BJ (cell line): ENCODE results near the gene DNAJC3. TPM values are rescaled to one million over a fixed set of nuclear protein-coding genes. Genes with fewer than 3 reads are reported as not detected.

Experiments
- CTCF ChIA-PET: fragments of 350-600 bp; formaldehyde crosslinking; extraction: SDS; loops from one replicate; lab custom pipeline; 2021; ENCODE audit warnings: antibody characterized with exemption, inconsistent platforms; lab: Yijun Ruan, JAX
- POLR2A ChIA-PET: fragments of 300-600 bp; sonication (Branson Sonifier 250); formaldehyde crosslinking; extraction: SDS; loops from one replicate; lab custom pipeline; 2021; ENCODE audit warnings: antibody characterized with exemption; lab: Charles Lee
- DNase-seq: peaks from one replicate; pipeline ENCODE4 v3.0.0-alpha.2; 2011; ENCODE audit warnings: low read depth
- H3K27me3 ChIP-seq: 2 replicates; pipeline ENCODE4 v1.6.0; 2011; ENCODE audit warnings: low read length; ENCODE audit not compliant: control insufficient read depth, insufficient read depth
- H3K36me3 ChIP-seq: 2 replicates; pipeline ENCODE4 v1.5.1; 2011; ENCODE audit warnings: low read length; ENCODE audit not compliant: control insufficient read depth, insufficient read depth
- H3K4me3 ChIP-seq: 2 replicates; pipeline ENCODE4 v1.5.1; 2011; ENCODE audit warnings: low read depth, mild to moderate bottlenecking, control low read depth, low read length
- polyA plus RNA-seq: library from polyadenylated mRNA; depleted of rRNA; stranded (reverse); fragments of >200 nt; gene quantifications from 2 replicates; pipeline ENCODE4 v1.2.3, GENCODE V29; 2011
- TF ChIP-seq, protein P1 (sequence below): IDR thresholded peaks from 2 replicates; pipeline ENCODE4 v1.5.1; 2011; ENCODE audit warnings: low read depth, mild to moderate bottlenecking, control low read depth, inconsistent platforms, low read length, moderate library complexity; ENCODE audit not compliant: insufficient read depth

DNAJC3 gene
- polyA plus RNA-seq, 1 experiment: 10.6 TPM

DNA sequence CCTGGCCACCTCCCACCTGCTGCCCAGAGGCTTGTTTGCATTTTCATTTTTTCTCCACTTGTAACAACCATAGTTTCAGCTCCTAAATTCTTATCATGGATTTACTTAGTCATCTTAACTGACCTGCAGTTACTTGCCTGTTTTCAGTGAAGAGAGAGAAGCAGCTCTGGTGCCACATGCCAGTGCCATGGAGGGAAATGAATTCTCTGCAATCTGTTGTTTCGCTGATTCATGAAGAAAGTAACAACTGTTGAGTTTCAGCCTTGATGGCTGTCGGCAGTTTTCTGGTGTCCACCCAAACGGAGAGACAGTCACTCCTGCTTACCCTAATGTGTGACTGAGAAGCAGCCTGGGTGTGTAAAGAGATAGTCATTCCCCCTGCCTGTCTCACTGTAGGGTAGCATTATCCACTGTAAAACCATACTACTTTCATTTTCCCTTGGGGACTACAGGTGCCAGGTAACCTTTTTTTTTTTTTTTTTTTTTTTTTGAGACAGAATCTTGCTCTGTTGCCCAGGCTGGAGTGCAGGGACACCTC is 116.1 kb downstream of the DNAJC3 start:
- ChIA-PET CTCF (no interaction called here), POLR2A (no interaction called here)
- DNase-seq: no peak
- TF ChIP-seq, protein P1, sequence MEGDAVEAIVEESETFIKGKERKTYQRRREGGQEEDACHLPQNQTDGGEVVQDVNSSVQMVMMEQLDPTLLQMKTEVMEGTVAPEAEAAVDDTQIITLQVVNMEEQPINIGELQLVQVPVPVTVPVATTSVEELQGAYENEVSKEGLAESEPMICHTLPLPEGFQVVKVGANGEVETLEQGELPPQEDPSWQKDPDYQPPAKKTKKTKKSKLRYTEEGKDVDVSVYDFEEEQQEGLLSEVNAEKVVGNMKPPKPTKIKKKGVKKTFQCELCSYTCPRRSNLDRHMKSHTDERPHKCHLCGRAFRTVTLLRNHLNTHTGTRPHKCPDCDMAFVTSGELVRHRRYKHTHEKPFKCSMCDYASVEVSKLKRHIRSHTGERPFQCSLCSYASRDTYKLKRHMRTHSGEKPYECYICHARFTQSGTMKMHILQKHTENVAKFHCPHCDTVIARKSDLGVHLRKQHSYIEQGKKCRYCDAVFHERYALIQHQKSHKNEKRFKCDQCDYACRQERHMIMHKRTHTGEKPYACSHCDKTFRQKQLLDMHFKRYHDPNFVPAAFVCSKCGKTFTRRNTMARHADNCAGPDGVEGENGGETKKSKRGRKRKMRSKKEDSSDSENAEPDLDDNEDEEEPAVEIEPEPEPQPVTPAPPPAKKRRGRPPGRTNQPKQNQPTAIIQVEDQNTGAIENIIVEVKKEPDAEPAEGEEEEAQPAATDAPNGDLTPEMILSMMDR: no peak
- H3K27me3 ChIP-seq: no peaks in the 10 kb centered on the region
- peaks cover 5% of the 10 kb centered on the region for H3K36me3 ChIP-seq
- H3K4me3 ChIP-seq: no peak overlapping the region

DNA sequence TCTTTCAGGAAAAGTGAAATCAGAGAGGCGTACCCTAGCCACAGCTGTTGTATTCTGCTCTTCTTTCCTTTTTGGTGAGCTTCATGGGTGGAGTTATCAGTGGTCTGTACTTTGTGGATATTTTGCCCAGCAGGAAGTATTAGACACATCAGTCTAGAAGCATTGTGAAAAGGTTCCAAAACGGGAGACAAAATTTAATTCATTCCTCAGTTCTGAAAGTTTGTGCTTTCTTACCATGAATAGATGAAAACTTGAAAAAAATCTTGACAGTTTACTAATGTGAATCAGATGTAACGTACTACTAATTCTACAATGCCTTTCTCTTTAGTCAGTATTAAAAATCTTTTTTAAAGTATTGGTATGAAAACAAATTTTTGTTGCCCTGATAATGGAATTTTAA is 116.8 kb downstream of the DNAJC3 start:
- Histone ChIP-seq H3K36me3 (peaks cover 5% of the 10 kb centered on the region), H3K4me3 (no peak overlapping the region), H3K27me3 (no peaks in the 10 kb centered on the region)
- POLR2A ChIA-PET: no interaction called here
- TF ChIP-seq, protein P1: no peak
- CTCF ChIA-PET: no interaction called here
- no peak for DNase-seq

DNA sequence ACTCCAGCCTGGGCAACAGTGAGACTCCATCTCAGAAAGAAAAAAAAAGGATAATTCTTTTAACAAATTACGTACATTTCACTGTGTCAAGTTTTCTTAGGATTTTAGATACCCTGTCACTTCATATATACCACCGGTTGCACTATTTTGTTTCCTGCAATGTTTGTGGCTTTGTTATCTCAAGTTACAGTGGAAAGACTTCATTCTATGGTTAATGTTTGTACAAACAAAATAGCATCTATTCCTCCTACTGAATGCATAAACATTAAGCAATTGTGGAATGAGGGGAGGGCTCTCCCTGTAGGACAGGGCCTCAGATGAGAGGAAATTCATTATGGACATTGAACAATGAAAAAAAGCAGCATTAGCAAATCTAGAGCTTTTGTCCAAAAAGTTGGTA is 120.1 kb downstream of the DNAJC3 start:
- H3K36me3 ChIP-seq: peaks cover 4% of the 10 kb centered on the region
- no peak overlapping the region for H3K4me3 ChIP-seq
- ChIA-PET POLR2A (interaction anchor here (0.7 kb wide), 1 partner anchor 89 kb away, joined by 3 read pairs; no protein-coding TSS in a partner anchor), CTCF (no interaction called here)
- TF ChIP-seq, protein P1: no peak
- no peak for DNase-seq
- no peaks in the 10 kb centered on the region for H3K27me3 ChIP-seq

DNA sequence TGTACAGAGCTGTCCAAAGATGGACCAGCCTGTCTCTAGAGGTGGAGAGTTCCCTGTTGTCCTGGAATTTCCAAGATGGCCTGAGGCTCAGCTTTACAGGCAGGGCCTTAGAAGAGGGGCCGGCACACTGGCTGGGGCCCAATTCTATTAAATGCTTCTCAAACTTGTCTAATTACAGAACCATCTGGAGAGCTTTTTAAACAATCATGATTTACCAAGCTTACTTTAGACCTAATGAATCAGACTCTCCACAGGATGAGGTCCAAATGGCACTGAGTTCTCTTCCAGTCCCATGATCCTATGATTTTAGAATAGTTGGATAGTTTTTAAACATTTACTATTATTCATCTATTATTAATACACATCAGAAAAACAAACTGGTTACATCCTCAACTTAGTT is 123.5 kb downstream of the DNAJC3 start:
- Histone ChIP-seq H3K4me3 (no peak overlapping the region), H3K36me3 (peaks cover 1% of the 10 kb centered on the region; the same call in 1 of the 2 replicates), H3K27me3 (no peaks in the 10 kb centered on the region)
- DNase-seq: peak; percentile 5
- ChIA-PET POLR2A (no interaction called here), CTCF (interaction anchor here (0.8 to 1.6 kb wide), 3 partner anchors 9 to 34 kb away, joined by 3 to 9 read pairs (median 3); no protein-coding TSS in a partner anchor)
- TF ChIP-seq, protein P1: no peak

DNA sequence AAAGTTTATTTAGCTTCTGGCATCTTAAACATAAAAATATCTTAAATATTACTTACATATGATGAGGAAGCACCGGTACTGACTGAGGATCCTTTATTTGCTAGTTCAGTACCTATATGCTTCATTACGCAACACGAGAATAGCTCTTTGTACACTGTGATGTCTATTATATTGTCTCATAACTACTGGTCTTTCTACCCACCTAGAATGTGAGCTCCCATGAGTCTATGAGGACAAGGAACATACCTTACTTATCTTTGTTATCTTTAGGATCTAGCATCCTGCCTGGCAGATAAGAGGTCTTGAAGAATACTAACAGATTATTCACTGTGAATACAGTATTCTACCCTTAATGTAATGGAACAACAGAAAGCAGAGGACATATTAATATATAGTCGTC is 124.9 kb downstream of the DNAJC3 start:
- POLR2A ChIA-PET: no interaction called here
- CTCF ChIA-PET: no interaction called here
- no peak for DNase-seq

More for the DNA sequence above, 124.9 kb downstream of the DNAJC3 start:
- TF ChIP-seq, protein P1: no peak
- peaks cover 1% of the 10 kb centered on the region; the same call in 1 of the 2 replicates for H3K36me3 ChIP-seq
- H3K4me3 ChIP-seq: no peak overlapping the region
- H3K27me3 ChIP-seq: no peaks in the 10 kb centered on the region
